GM12878 (cell line): ENCODE results near the gene PTAFR. TPM values are rescaled to one million over a fixed set of nuclear protein-coding genes. Genes with fewer than 3 reads are reported as not detected.

ENCODE experiments used
- ATAC-seq: fragments of 200-7000 bp; cut with Tn5 transposase; 3 replicates; pipeline ENCODE4 v1.9.1; 2020; ENCODE audit warnings: mild to moderate bottlenecking, moderate library complexity
- BruUV-seq: library from RNA; stranded (reverse); fragments of 400-500 nt; replicated peaks from 2 replicates; lab custom pipeline; 2021; lab: Mats Ljungman, UMichigan
- CTCF ChIA-PET: fragments of 300-600 bp; sonication (Branson Sonifier 250); formaldehyde crosslinking; extraction: SDS; loops from one replicate; lab custom pipeline; 2021; ENCODE audit warnings: inconsistent platforms; lab: Yijun Ruan, JAX
- POLR2A ChIA-PET: fragments of 350-600 bp; formaldehyde crosslinking; extraction: SDS; loops from one replicate; lab custom pipeline; 2021; ENCODE audit warnings: inconsistent platforms; lab: Charles Lee
- RAD21 ChIA-PET: fragments of 300-600 bp; sonication (Branson Sonifier 250); formaldehyde crosslinking; loops from one replicate; lab custom pipeline; 2023; ENCODE audit warnings: antibody characterized with exemption; ENCODE audit not compliant: unreplicated experiment; lab: Charles Lee
- SMC1A ChIA-PET: fragments of 300-600 bp; sonication (Branson Sonifier 250); formaldehyde crosslinking; loops from one replicate; lab custom pipeline; 2023; ENCODE audit not compliant: unreplicated experiment, uncharacterized antibody; lab: Charles Lee
- DNase-seq: peaks from one replicate; pipeline ENCODE4 v3.0.0-alpha.2; 2011; ENCODE audit warnings: low read depth, low spot score
- FAIRE-seq: peaks from 3 replicates; lab custom pipeline; 2011; peaks lifted over from hg19 to GRCh38; lab: Jason Lieb, UNC
- H2AFZ ChIP-seq: 2 replicates; pipeline ENCODE4 v1.6.0; 2011; ENCODE audit warnings: low read depth, low read length, control low read depth; ENCODE audit not compliant: control insufficient read depth
- H3K27ac ChIP-seq: 2 replicates; pipeline ENCODE4 v1.5.1; 2011; ENCODE audit warnings: control low read depth; ENCODE audit not compliant: control insufficient read depth, insufficient read depth
- H3K27me3 ChIP-seq, 2 experiments: replicated peaks in 1 of 2; 2 replicates each; pipeline versions ENCODE4 v1.6.0 to v1.6.1; 2011; ENCODE audit warnings: low read length in 1 of 2; ENCODE audit not compliant: control insufficient read depth in 2 of 2, insufficient read depth in 2 of 2
- H3K36me3 ChIP-seq, 2 experiments: 2 replicates each; pipeline ENCODE4 v1.5.1; 2011; ENCODE audit warnings: low read length in 1 of 2; ENCODE audit not compliant: control insufficient read depth in 2 of 2, insufficient read depth in 2 of 2
- H3K4me1 ChIP-seq: 2 replicates; pipeline ENCODE4 v1.6.1; 2011; ENCODE audit warnings: mild to moderate bottlenecking, low read length, moderate library complexity, mixed read lengths; ENCODE audit not compliant: control insufficient read depth, insufficient read depth
- H3K4me2 ChIP-seq: 2 replicates; pipeline ENCODE4 v1.6.0; 2011; ENCODE audit warnings: control low read depth; ENCODE audit not compliant: control insufficient read depth, insufficient read depth
- H3K4me3 ChIP-seq: fragments of 200-600 bp; sonication (generic); 2 replicates; pipeline ENCODE4 v1.5.1; 2016
- H3K79me2 ChIP-seq: 2 replicates; pipeline ENCODE4 v1.6.0; 2011; ENCODE audit warnings: low read length; ENCODE audit not compliant: control insufficient read depth, insufficient read depth
- H3K9ac ChIP-seq: 2 replicates; pipeline ENCODE4 v1.8.0; 2011; ENCODE audit warnings: low read length, control low read depth, mixed read lengths; ENCODE audit not compliant: control insufficient read depth, insufficient read depth
- H3K9me3 ChIP-seq: replicated peaks from 3 replicates; pipeline ENCODE4 v1.5.1; 2011; ENCODE audit warnings: mild to moderate bottlenecking, low read length; ENCODE audit not compliant: control insufficient read depth, insufficient read depth
- H4K20me1 ChIP-seq: 2 replicates; pipeline ENCODE4 v1.6.0; 2011; ENCODE audit not compliant: control insufficient read depth, insufficient read depth
- ATF7 ChIP-seq: fragments of 450-650 bp; IDR thresholded peaks from 2 replicates; pipeline ENCODE4 v1.6.1; 2016; ENCODE audit warnings: low read depth, mild to moderate bottlenecking
- CHD4 ChIP-seq: fragments of 200-600 bp; sonication (generic); IDR thresholded peaks from 2 replicates; pipeline ENCODE4 v1.6.1; 2016; ENCODE audit warnings: mild to moderate bottlenecking
- NFYA ChIP-seq: IDR thresholded peaks from 2 replicates; pipeline ENCODE4 v1.6.1; 2011; ENCODE audit warnings: low read depth, mild to moderate bottlenecking, low read length, improper control_type of control experiment, borderline replicate concordance
- PAX5 ChIP-seq: IDR thresholded peaks from 2 replicates; pipeline ENCODE4 v1.6.1; 2011; ENCODE audit warnings: low read depth, low read length, borderline replicate concordance
- YY1 ChIP-seq: IDR thresholded peaks from 2 replicates; pipeline ENCODE4 v1.6.1; 2011; ENCODE audit warnings: low read depth, mild to moderate bottlenecking, low read length
- WGBS: methylation state at CpG from one replicate; pipeline ENCODE4 v1.1.6; 2016; ENCODE audit warnings: low lambda C conversion rate; ENCODE audit not compliant: insufficient replicate concordance, insufficient coverage; ENCODE audit errors: missing lambda C conversion rate; 5-methylcytosine and 5-hydroxymethylcytosine counted together
- in situ Hi-C: fragments of 300-500 bp; cut with MboI; formaldehyde crosslinking; loops from 9 replicates; pipeline ENCODE4 v1.14.3; 2018; ENCODE audit warnings: mixed read lengths
- intact Hi-C: fragments of 100-400 bp; cut with micrococcal nuclease; formaldehyde crosslinking; loops from one replicate; pipeline ENCODE4 v1.14.2; 2022; ENCODE audit not compliant: unreplicated experiment
- polyA plus RNA-seq, 11 experiments: library from polyadenylated mRNA; depleted of rRNA in 4 of 11; unstranded in 6 of 11; stranded (reverse) in 5 of 11; fragments of >200 nt; fragmentation: Nextera tagmentation in 4 of 11; fragmentation: Illumina TruSeq in 1 of 11; extraction: Ambion mirVana in 4 of 11; extraction: Trizol in 1 of 11; gene quantifications; 1 replicate in 1 of 11; 2 replicates in 10 of 11; pipeline versions ENCODE4 v1.2.1 to v1.2.3, GENCODE V29; 2011 to 2016; ENCODE audit warnings: inconsistent platforms in 2 of 11, missing spikeins in 2 of 11, low read depth in 1 of 11
- total RNA-seq, 4 experiments: library from RNA; depleted of rRNA in 3 of 4; stranded (reverse); fragments of >200 nt in 3 of 4; fragmentation: Illumina TruSeq in 1 of 4; extraction: Trizol in 1 of 4; gene quantifications; 2 replicates each; pipeline versions ENCODE4 v1.2.1 to v1.2.3, GENCODE V29; 2013 to 2021
- TF ChIP-seq, protein P1 (sequence below): fragments of 450-650 bp; formaldehyde crosslinking; IDR thresholded peaks from 2 replicates; pipeline ENCODE4 v1.4.0; 2020; ENCODE audit warnings: mild to moderate bottlenecking, moderate library complexity
- TF ChIP-seq, protein P2 (sequence below): fragments of 150-350 bp; IDR thresholded peaks from 2 replicates; pipeline ENCODE4 v1.6.1; 2016; ENCODE audit warnings: low read depth, low read length
- TF ChIP-seq, protein P3 (sequence below): IDR thresholded peaks from 2 replicates; pipeline ENCODE4 v1.6.1; 2011; ENCODE audit warnings: low read depth, low read length, improper control_type of control experiment, borderline replicate concordance
- TF ChIP-seq, protein P4 (sequence below): IDR thresholded peaks from 2 replicates; pipeline ENCODE4 v1.6.1; 2012; ENCODE audit warnings: mild to moderate bottlenecking, low read depth, low read length

The PTAFR gene
- total and polyA plus RNA-seq, 10 of the 15 experiments (the other 5 are each of a cell fraction or from before 2014, with no cell fraction given): 17.5 to 251 (median 27.7) TPM

DNA sequence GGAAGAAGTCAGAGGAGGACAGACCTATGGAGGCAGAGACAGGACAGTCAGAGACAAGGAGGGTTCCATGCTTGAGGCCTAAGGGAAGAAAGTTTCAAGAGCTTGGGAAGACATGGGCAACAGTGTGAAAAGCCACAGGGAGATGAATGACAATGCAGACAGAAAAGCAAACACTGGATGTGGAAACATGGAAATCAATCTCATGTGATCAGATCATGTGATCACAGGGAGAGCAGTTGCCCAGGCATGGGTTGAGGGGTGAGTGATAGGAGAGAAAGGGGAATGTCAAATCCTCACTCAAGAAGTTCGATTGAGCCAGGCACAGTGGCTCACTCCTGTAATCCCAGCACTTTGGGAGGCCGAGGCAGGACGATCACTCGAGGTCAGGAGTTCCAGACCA, 17.2 kb downstream of the PTAFR start:
- Histone ChIP-seq H3K27me3 (no peaks in the 10 kb centered on the region), H3K4me1 (no peaks in the 10 kb centered on the region; the same call in 1 of the 2 replicates), H3K9me3 (no peaks in the 10 kb centered on the region), H2AFZ (no peak overlapping the region), H3K9ac (no peak overlapping the region), H3K4me3 (no peak overlapping the region), H3K79me2 (no peaks in the 10 kb centered on the region), H3K36me3 (peaks cover 0 to 9% of the 10 kb centered on the region in 2 experiments; a peak in 2 of 4 replicates), H4K20me1 (no peaks in the 10 kb centered on the region; the same call in 1 of the 2 replicates), H3K4me2 (no peak overlapping the region), H3K27ac (no peak overlapping the region)
- ChIA-PET CTCF (no interaction called here), POLR2A (interaction anchor here (0.6 kb wide), 1 partner anchor 39 kb away, joined by 3 read pairs; no protein-coding TSS in a partner anchor), SMC1A (interaction anchor here (1.2 kb wide), 1 partner anchor 9 kb away, joined by 3 read pairs; no protein-coding TSS in a partner anchor), RAD21 (interaction anchor here (0.8 to 2.7 kb wide), 2 partner anchors 11 to 27 kb away, joined by 4 to 13 read pairs; no protein-coding TSS in a partner anchor)
- intact Hi-C loops: no loop called here
- FAIRE-seq (peak; percentile 31), ATAC-seq (no peak), DNase-seq (no peak)
- no TSS peak for BruUV-seq
- in situ Hi-C loops: no loop called here
- WGBS: 81% methylated on average over 4 of the region's 4 CpGs
- TF ChIP-seq, protein P1, sequence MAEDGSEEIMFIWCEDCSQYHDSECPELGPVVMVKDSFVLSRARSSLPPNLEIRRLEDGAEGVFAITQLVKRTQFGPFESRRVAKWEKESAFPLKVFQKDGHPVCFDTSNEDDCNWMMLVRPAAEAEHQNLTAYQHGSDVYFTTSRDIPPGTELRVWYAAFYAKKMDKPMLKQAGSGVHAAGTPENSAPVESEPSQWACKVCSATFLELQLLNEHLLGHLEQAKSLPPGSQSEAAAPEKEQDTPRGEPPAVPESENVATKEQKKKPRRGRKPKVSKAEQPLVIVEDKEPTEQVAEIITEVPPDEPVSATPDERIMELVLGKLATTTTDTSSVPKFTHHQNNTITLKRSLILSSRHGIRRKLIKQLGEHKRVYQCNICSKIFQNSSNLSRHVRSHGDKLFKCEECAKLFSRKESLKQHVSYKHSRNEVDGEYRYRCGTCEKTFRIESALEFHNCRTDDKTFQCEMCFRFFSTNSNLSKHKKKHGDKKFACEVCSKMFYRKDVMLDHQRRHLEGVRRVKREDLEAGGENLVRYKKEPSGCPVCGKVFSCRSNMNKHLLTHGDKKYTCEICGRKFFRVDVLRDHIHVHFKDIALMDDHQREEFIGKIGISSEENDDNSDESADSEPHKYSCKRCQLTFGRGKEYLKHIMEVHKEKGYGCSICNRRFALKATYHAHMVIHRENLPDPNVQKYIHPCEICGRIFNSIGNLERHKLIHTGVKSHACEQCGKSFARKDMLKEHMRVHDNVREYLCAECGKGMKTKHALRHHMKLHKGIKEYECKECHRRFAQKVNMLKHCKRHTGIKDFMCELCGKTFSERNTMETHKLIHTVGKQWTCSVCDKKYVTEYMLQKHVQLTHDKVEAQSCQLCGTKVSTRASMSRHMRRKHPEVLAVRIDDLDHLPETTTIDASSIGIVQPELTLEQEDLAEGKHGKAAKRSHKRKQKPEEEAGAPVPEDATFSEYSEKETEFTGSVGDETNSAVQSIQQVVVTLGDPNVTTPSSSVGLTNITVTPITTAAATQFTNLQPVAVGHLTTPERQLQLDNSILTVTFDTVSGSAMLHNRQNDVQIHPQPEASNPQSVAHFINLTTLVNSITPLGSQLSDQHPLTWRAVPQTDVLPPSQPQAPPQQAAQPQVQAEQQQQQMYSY: no peak
- TF ChIP-seq YY1 (no peak), CHD4 (no peak), ATF7 (no peak), NFYA (no peak), PAX5 (no peak)
- TF ChIP-seq, protein P2, sequence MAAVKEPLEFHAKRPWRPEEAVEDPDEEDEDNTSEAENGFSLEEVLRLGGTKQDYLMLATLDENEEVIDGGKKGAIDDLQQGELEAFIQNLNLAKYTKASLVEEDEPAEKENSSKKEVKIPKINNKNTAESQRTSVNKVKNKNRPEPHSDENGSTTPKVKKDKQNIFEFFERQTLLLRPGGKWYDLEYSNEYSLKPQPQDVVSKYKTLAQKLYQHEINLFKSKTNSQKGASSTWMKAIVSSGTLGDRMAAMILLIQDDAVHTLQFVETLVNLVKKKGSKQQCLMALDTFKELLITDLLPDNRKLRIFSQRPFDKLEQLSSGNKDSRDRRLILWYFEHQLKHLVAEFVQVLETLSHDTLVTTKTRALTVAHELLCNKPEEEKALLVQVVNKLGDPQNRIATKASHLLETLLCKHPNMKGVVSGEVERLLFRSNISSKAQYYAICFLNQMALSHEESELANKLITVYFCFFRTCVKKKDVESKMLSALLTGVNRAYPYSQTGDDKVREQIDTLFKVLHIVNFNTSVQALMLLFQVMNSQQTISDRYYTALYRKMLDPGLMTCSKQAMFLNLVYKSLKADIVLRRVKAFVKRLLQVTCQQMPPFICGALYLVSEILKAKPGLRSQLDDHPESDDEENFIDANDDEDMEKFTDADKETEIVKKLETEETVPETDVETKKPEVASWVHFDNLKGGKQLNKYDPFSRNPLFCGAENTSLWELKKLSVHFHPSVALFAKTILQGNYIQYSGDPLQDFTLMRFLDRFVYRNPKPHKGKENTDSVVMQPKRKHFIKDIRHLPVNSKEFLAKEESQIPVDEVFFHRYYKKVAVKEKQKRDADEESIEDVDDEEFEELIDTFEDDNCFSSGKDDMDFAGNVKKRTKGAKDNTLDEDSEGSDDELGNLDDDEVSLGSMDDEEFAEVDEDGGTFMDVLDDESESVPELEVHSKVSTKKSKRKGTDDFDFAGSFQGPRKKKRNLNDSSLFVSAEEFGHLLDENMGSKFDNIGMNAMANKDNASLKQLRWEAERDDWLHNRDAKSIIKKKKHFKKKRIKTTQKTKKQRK: no peak
- TF ChIP-seq, protein P3, sequence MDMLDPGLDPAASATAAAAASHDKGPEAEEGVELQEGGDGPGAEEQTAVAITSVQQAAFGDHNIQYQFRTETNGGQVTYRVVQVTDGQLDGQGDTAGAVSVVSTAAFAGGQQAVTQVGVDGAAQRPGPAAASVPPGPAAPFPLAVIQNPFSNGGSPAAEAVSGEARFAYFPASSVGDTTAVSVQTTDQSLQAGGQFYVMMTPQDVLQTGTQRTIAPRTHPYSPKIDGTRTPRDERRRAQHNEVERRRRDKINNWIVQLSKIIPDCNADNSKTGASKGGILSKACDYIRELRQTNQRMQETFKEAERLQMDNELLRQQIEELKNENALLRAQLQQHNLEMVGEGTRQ: no peak
- TF ChIP-seq, protein P4, sequence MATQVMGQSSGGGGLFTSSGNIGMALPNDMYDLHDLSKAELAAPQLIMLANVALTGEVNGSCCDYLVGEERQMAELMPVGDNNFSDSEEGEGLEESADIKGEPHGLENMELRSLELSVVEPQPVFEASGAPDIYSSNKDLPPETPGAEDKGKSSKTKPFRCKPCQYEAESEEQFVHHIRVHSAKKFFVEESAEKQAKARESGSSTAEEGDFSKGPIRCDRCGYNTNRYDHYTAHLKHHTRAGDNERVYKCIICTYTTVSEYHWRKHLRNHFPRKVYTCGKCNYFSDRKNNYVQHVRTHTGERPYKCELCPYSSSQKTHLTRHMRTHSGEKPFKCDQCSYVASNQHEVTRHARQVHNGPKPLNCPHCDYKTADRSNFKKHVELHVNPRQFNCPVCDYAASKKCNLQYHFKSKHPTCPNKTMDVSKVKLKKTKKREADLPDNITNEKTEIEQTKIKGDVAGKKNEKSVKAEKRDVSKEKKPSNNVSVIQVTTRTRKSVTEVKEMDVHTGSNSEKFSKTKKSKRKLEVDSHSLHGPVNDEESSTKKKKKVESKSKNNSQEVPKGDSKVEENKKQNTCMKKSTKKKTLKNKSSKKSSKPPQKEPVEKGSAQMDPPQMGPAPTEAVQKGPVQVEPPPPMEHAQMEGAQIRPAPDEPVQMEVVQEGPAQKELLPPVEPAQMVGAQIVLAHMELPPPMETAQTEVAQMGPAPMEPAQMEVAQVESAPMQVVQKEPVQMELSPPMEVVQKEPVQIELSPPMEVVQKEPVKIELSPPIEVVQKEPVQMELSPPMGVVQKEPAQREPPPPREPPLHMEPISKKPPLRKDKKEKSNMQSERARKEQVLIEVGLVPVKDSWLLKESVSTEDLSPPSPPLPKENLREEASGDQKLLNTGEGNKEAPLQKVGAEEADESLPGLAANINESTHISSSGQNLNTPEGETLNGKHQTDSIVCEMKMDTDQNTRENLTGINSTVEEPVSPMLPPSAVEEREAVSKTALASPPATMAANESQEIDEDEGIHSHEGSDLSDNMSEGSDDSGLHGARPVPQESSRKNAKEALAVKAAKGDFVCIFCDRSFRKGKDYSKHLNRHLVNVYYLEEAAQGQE: no peak
